Activated T-helper 1 cell treated with anti-CD3 and anti-CD28 coated beads, Interleukin-2, amount 50 U/mL, for 16 hours (primary cell): ENCODE data around the gene VARS2.
"Not testable (repeated sequence)": the region's sequence is repeated elsewhere in the genome, so short reads cannot be mapped to it uniquely, and the experiment has no call there.

ENCODE experiments used
- DNase-seq, 2 donors: peaks; one replicate each; pipeline ENCODE4 v3.0.0-alpha.2; 2020; ENCODE audit warnings: low read depth in 1 of 2, low spot score in 1 of 2

VARS2 gene

GRCh38 chr6:30898750-30899360 lies 15.2 kb upstream of the VARS2 start:
- no peak for DNase-seq

- DNase-seq = no peak
Measured at GRCh38 chr6:30900863-30901417, 13.1 kb upstream of the VARS2 start.

- no peak for DNase-seq
Measured at GRCh38 chr6:30901436-30901835, 12.6 kb upstream of the VARS2 start.

GRCh38 chr6:30902196-30902595 lies 11.8 kb upstream of the VARS2 start:
- not testable (repeated sequence) for DNase-seq

GRCh38 chr6:30902709-30903108 lies 11.3 kb upstream of the VARS2 start:
- no peak for DNase-seq

GRCh38 chr6:30903236-30903635 lies 10.8 kb upstream of the VARS2 start:
- no peak for DNase-seq

- DNase-seq = not testable (repeated sequence)
Measured at GRCh38 chr6:30907290-30907757, 6.7 kb upstream of the VARS2 start.

GRCh38 chr6:30907758-30908591 lies 6.1 kb upstream of the VARS2 start, which contains the start of gene GTF2H4:
Gene GTF2H4 (plus strand): TSS chr6:30908207.
- peak; percentile 86 to 91 for DNase-seq

- no peak for DNase-seq
Measured at GRCh38 chr6:30908700-30909099, 5.3 kb upstream of the VARS2 start.

- not testable (repeated sequence) for DNase-seq
Measured at GRCh38 chr6:30910473-30910872, 3.6 kb upstream of the VARS2 start.

GRCh38 chr6:30912746-30913520 lies 1.1 kb upstream of the VARS2 start:
- no peak for DNase-seq

- no peak for DNase-seq
Measured at GRCh38 chr6:30913721-30914075, 340 bp upstream of the VARS2 start.

- no peak for DNase-seq
Measured at GRCh38 chr6:30914854-30915590, 984 bp downstream of the VARS2 start.

GRCh38 chr6:30915591-30915946 lies 1.5 kb downstream of the VARS2 start:
- no peak for DNase-seq

GRCh38 chr6:30917041-30917440 lies 3.0 kb downstream of the VARS2 start:
- DNase-seq = no peak

GRCh38 chr6:30917487-30917886 lies 3.4 kb downstream of the VARS2 start:
- DNase-seq = no peak

GRCh38 chr6:30918670-30919069 lies 4.6 kb downstream of the VARS2 start:
- DNase-seq = no peak

GRCh38 chr6:30922447-30922852 lies 8.4 kb downstream of the VARS2 start:
- no peak for DNase-seq

- DNase-seq = not testable (repeated sequence)
Measured at GRCh38 chr6:30924040-30924627, 10.1 kb downstream of the VARS2 start.

- DNase-seq = no peak
Measured at GRCh38 chr6:30926644-30927043, 12.6 kb downstream of the VARS2 start.
